Fibroblast of skin of right quadriceps (primary cell): ENCODE measurements around the gene RFT1.

Experiments used
- DNase-seq: peaks from one replicate; pipeline ENCODE4 v3.0.0-alpha.2; 2013

Gene RFT1

GRCh38 chr3:53149699-53150098, 19.5 kb upstream of the RFT1 start:
- DNase-seq, result no peak

DNA sequence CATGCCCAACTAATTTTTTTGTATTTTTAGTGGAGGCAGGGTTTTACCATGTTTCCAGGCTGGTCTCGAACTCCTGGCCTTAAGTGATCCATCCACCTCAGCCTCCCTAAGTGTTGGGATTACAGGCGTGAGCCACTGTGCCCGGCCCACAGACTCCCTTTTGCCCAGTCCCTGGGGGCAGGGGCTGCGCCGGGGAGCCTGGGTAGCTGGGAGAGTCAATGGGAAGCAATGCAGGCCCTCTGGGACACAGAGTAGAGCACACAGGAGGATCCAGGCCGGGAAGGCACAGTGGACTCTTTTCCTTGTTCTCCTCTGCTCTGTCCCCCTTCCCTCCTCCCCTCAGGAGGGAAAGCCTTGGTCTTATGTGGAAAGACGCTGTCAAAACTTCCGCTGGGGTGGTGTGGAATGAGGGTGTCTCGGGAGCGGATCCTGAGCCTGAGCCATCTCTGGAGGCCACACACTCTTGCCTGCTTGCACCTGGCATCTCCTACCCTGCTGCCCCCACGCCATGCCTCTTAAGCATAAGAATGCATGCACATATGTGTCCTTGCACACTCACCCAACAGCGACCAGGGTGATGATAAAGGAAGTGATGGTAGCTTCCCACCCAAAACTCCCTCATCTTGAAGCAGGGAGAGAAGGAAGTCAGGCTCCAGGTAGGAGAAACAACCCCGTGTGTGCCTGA, 18.9 kb upstream of the RFT1 start:
- DNase-seq, result no peak

DNA sequence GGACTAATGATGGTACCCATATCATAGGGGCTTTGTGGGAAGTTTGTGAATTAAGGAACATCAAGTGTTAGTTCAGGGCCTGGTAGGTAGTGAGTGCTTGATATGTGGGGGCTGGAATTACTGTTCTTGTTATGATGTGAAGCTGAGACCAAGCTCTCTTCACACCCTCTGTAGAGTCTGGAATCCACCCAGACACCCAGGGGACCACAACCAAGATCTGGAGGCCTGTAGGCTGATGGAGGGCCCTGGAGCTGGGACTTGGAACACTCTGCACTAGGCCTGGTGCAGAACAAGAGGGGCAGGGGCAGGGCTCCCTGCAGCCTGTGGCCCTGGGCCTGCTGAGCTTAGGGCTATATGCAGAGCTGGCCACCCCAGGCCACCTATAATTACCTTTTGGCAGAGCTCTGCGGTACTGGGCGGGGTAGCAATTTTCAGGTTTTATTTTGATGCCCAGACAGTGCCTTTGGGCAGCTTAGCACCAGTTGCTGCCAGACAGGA, 17.7 kb upstream of the RFT1 start:
- DNase-seq, result no peak

DNA sequence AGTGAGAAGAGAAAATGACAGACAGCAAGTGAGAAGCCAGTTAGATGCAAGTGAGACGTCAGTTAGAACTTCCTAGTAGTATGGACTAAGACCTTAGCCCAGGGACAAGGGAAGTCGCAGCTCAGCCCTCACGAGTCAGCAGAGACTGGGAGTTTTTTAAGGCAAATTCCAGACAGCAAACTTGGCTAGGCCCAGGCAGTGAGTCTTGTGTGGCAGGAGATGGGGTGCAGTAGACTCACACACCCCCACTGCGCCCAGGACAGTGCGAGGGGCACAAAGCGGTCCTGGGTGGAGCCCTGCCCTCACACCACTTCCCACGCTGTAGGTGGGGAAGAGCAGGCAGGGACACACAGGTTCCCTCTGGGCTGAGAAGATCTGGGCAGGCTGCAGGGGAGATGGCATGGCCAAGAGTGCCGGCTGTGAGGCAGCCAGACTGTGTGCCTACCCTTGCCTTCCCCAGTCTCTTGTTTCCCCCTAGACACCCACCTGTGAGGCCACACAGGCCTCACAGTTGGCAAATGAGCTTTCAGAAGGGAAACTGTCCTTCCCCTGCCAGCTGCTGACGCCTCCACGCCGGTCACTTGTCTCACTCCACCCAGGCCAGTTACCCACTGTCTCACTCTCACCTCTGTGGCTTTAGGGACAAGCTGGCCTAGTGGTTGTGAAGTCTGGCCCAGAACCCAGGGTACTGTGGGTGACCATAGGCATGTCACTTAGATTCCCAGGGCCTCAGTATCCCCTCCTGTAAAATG, 17.1 kb upstream of the RFT1 start:
- DNase-seq, result no peak

GRCh38 chr3:53146319-53146891, 16.2 kb upstream of the RFT1 start:
- DNase-seq, result no peak

- DNase-seq, result no peak
These were observed 15.5 kb upstream of the RFT1 start for GRCh38 chr3:53145713-53146080.

DNA sequence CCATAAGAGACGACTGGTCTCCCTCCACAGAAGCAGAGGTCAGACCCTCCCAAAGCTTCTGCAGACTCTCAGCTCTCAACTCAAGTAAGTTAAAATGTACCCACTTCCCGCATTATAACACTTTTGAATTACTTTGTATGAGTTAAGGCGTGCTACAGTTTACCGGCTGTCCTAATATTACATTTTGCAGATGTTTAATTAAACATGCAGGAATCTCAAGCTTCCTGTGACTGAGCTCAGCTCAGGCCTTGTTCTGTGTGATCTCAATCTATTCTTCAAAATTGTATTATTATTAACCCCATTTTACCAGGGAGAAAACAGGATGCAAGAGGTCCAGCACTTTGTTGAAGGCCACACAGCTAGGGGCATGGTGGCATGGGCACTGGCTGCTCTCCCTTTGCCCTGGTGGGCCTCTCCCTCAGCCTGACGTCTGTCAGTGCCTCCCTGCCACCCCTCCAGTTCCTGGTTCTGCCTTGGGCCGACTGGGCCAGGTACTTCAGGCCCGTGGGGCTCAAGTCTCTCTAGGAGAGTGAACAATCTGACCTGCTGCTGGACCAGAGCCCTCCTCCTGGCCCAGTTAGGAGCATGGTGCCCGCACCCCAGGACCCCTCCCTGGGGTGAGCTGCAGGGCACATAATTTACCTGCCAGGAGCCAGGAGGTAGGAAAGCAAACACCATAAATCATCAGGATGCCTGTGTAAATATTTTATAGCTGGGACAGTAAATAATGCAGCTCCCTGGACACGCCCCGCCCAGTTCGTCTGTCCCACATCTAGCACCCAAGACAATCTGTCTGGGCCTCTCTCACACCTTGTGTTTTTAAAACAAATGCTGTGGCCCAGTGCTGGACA, 14.9 kb upstream of the RFT1 start:
- DNase-seq, result no peak

GRCh38 chr3:53144446-53144845, 14.2 kb upstream of the RFT1 start:
- no peak for DNase-seq

GRCh38 chr3:53142986-53143385, 12.8 kb upstream of the RFT1 start:
- DNase-seq, result no peak

DNA sequence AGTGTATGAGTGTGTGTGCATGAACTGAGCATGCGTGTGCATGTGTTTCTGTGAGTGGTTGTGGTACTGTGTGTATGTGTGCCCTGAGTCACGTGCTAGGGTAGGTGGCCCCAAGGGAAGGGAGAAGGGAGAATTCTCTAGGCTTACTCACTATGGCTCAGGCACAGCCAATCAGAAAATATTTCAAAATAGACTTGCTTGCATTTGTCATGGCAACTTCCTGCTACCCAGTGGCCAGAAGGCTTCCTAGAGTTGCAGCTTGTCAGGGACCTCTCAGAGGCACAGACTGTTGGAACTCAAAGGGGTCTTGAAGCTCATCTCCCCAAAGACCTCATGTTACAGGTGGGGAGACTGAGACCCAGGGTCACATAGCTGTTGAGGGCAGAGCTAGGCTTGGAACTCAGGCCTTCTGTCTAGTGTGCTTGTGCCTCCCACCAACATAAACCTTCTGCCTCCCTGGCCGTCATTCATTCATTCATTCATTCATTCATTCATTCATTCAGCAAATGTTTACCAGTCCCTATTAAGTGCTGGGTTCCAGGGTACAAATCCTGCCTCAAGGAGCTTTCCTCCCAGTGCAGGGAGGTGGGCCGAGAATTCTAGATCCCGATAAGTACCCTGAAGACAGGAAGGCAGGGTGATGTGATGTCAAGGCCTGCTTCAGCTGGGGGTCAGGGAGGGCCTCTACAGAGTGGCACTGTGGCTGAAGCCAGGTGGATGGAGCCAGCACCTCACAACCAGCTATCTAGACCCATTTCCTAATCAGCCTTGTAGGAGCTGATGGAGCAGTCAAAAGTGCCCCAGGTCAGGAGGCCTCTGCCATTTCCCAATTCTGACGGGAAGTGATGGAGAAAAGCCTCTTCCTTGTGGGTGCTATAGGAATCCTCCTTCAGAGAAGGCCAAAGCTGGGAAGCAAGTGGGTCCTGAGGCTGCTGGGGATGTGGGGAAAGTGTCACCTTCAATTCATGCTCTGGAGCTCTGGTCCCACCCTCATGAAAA, 10.9 kb upstream of the RFT1 start:
- DNase-seq, result peak; percentile 78

DNA sequence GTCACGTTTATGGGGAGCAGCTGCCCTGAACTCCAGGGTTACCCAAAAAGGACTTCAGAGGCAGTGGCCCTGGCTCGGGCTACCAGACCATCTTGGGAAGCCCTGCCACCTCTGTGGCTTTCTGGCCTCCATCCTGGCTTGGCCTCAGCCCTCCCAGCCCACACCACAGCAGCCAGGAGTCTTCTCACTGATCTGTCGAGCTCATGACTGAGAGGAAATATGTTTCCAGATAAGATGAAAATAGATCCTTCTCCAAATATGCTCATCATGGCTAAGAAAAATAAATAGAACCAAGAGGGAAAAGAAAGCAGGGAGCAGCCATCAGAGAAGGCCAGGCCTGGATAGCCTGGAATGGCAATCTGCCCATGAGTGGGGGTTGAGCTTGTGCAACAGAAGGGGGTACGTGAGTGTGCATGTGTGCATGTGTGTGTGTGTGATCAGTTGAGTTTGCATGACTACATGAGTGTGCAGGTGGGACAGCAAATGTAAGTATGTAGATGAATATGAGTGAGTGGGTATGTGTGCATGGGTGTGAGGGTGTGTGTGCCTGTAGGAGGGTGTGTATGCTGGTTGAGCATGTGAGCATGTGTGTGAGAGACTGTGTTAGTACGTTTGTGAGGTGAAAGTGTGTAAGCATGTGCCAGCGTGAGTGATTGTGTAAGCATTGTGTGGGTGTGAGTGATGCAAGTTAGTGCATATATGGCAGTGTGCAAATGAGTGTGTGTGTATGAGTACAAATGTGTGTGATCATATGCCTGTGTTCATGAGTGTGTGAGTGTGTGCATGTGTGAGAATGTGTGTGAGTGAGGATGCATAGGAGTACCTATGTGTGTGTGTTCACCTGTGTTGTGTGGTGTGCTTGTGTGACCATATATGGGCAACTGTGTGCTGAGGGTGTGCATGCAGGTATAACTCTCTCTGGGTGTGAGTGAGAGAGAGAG, 9.9 kb upstream of the RFT1 start:
- DNase-seq, result no peak

DNA sequence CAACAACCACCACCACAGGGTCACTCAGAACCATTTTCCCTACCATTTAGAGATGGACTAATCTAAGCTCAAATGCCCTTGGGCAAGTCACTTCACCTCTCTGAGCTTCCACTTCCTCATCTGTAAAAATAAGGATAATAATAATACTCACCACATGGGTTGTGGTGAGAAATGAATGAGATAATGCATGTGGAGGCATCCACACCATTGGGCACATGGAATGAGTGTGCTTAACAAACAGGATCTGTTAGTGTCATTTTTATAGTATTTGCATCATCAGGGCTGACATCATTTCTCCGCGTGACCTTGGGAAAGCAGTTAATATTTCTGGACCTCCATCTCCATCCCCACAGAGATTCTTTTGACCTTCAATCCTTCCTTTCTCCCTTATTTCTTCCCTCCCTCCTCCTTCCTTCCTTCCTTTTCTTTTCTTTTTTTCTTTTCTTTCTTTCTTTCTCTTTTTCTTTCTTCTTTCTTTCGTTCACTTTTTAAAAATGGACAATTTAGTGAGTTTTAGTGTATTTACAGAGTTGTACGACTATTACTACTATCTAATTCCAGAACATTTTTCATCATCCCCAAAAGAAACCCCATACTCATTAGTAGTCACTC, 7.7 kb upstream of the RFT1 start:
- DNase-seq, result no peak

DNA sequence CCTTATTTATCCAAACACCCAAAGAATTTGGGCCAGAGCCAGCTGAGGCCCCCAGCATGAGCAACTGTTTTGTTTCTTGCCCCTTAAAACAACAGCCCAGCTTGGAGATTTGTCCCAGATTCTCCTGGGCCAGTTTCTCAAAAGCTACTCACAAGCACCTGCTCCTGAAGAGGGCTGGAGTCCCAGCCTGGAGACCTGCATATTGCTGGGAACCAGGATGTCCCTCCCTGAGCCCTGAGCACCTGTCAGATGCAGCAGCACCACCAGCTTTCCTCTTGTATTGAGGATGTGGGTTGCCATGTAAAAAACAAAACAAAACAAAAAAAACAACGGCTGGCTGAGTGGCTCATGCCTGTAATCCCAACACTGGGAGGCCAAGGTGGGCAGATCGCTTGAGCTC, 7.0 kb upstream of the RFT1 start:
- no peak for DNase-seq

DNA sequence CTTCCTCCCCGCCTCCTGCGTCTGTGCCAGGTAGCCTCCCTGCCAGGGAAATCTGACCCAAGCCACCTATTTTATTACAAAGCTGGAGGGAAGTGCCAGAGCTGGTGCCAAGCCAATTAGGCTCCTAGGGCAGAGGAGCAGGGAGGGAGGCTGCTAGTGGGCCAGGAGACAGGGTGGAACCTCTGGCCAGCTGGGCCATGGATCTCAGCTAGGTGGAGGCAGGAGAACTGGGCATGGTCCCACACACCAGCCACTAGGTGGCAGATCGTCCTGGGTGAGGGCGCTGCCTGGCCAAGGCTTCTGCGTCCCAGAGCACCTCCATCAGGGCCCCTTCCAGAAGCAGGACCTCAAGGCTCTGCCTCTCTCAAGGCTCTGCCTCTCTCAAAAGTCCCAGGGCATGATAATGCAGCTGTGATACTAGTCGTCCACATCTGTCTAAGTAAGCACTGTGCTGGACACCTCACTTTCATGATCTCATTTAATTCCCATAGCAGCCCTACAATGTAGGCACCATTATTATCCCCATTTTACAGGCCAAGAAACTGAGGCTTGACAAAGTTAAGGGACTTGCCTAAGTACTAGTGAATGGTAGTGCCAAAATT, 4.5 kb upstream of the RFT1 start:
- peak; percentile 53 for DNase-seq

- no peak for DNase-seq
These were observed 2.1 kb upstream of the RFT1 start for GRCh38 chr3:53132347-53132746.

DNA sequence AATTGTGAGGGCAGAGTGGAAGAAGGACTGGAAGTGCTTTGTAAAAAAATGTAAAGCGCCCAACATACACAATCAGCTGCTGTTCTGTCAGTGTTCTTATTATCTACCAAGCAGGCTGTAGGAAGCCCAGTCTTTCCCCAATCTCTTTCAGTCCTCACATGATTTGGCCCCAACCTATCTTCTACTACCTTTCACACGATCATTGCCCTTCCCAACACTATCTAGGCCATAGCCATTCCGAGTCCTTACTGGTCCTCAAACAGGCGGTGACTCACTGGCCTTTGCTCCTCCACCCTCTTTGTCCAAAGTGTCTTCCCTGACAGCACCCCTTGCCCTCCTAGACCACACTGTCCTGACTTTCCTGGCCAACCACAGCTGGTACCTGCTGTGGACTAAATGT, 861 bp upstream of the RFT1 start:
- DNase-seq, result no peak

DNA sequence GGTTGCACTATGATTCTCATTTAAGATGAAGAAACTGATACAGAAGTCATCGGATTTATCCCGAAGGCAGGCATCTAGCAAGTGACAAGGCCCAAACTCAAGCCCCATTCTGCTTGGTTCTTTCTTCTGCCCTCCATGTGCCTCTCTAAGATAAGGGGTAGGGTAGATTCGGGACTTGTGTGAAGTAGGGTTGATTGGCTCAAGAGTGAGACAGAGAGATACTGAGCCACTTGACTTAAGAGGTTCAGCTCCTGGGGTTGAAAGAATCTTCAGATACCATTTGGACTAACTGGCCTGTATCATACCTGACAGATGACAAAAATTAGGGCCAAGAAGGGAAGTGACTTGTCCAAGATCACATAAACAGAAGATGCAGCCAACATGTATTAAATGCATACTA, 891 bp downstream of the RFT1 start:
- no peak for DNase-seq

DNA sequence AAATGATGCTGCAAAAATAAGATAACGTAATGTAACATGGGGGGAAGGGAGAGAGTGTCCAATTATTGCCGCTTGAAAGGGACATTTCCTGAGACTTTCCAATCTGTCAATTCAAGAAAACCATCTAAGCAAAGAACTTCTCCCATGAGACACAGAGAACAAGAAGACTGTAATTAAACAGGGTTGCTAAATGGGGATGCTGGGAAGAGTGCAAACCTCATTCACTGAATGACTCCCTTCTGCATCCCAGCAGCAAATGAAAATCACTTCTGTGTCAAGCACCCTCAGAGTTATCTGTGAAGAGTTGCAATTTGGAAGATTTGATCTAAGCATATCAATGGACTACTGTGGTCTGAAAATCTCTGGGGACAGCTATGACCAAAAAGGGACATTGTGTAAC, 3.6 kb downstream of the RFT1 start:
- DNase-seq, result no peak

GRCh38 chr3:53123953-53124352, 6.3 kb downstream of the RFT1 start:
- DNase-seq, result no peak

- DNase-seq, result no peak
These were observed 6.7 kb downstream of the RFT1 start for GRCh38 chr3:53123510-53123909.
